Esophagus muscularis mucosa (tissue), 3 donors: ENCODE measurements around the gene MATCAP1.

Source experiments
- CTCF ChIP-seq, 3 experiments: fragments of 200-600 bp in 2 of 3; fragments of 450-650 bp in 1 of 3; sonication (generic) in 2 of 3; IDR thresholded peaks; one replicate each; pipeline ENCODE4 v1.5.1; 2017 to 2019; ENCODE audit warnings: antibody characterized with exemption in 3 of 3, mild to moderate bottlenecking in 2 of 3, moderate library complexity in 1 of 3
- POLR2A ChIP-seq: fragments of 450-650 bp; IDR thresholded peaks from one replicate; pipeline ENCODE4 v1.6.1; 2017; ENCODE audit warnings: antibody characterized with exemption, moderate library complexity, mild to moderate bottlenecking, low read depth
- POLR2AphosphoS5 ChIP-seq, 2 donors: sonication (generic); formaldehyde crosslinking; IDR thresholded peaks; one replicate each; pipeline ENCODE4 v1.6.1; 2017; ENCODE audit warnings: antibody characterized with exemption in 2 of 2

GRCh38 chr16:67196881-67197280 is 13.1 kb upstream of the MATCAP1 start:
- TF ChIP-seq CTCF (IDR thresholded peaks at IDR 0.05): no peak
- no peak for TF ChIP-seq POLR2A
- TF ChIP-seq POLR2AphosphoS5 (IDR thresholded peaks at IDR 0.05): no peak
